GM19099 (cell line): ENCODE data around the gene NCAPH2.
A peak's percentile ranks its signal among the peaks of the same experiment; 100 is the strongest.

Experiments used
- POLR2A ChIP-seq: IDR thresholded peaks from 3 replicates; pipeline ENCODE4 v1.6.1; 2011; ENCODE audit warnings: low read depth; ENCODE audit not compliant: insufficient read length; ENCODE audit errors: extremely low read depth

NCAPH2 gene

DNA sequence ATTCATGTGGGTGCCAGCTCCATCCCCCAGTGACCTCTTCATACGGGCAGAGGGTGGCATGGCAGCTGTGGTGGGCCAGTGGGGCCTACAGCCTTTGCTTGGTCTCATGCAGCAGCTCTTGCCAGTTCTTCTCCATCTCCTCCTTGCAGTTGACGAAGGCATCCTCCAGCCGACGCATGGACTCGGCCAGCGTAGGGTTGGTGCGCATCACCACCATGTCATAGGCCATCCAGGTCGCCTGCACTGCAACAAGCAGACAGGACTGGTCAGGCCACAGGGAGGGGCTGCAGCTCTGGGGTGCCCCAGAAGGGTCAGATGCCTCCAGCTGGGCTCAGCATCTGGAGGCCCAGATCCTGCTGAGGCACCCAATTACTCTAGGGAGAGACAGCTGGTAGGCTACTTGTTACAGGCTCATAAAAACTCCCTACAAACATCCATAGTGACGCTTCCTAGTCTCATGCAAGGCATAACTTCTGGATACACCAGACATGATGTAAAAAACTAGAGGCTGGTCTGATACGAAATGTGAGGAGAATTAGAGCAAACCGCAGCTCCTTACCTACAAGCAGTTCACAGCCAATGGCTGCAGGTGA, 43.2 kb downstream of the NCAPH2 start:
- no peak for TF ChIP-seq POLR2A

DNA sequence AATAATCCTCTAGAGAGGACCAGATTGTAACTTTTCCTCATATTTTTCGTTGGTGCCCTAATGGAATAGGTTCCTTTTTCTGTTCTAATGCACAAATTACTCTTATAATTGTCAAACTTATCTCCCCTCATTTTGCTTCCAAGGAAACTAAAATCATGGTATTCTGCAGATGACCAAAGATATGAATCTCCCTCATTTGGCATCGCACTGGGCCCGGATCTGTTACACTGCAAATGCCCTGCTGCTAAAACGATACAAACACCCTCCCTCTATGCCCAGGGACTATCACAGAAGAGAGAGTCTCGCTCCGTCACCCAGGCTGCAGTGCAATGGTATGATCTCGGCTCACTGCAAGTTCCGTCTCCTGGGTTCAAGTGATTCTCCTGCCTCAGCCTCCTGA, 45.3 kb downstream of the NCAPH2 start:
- no peak for TF ChIP-seq POLR2A

DNA sequence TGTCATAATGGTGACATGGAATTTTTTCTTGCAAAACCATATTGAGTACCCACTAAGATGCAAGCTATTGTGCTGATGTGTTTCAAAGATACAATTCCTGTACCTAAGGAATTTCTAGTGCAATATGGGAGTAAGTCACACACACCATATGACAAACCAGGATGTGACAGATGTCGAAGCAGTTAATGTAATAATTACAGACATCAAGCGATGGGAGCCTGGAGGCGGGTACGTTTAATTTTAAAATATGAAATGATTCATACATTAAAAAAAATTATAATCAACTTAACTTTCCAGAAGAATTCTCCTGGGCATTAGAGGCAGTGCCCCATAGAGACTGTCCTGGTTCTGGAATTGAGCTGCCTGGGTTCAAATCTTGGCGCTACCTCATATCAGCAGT, 48.7 kb downstream of the NCAPH2 start:
- TF ChIP-seq POLR2A: no peak

DNA sequence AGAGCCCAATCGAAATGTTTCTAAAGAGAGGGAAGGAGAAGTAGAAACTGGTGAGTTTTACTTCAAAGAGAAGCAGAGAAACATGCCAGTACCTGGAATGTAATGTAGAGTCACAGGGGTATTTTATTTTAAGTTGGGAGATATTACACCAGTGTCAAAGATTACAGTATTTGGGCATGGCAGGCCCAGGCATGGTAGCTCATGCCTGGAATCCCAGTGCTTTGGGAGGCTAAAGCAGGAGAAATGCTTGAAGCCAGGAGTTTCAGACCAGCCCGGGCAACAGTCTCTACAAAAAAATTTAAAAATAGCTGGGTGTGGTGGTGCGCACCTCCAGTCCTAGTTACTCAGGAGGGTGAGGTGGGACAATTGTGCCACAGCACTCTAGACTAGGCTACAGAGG, 52.0 kb downstream of the NCAPH2 start:
- TF ChIP-seq POLR2A: no peak

DNA sequence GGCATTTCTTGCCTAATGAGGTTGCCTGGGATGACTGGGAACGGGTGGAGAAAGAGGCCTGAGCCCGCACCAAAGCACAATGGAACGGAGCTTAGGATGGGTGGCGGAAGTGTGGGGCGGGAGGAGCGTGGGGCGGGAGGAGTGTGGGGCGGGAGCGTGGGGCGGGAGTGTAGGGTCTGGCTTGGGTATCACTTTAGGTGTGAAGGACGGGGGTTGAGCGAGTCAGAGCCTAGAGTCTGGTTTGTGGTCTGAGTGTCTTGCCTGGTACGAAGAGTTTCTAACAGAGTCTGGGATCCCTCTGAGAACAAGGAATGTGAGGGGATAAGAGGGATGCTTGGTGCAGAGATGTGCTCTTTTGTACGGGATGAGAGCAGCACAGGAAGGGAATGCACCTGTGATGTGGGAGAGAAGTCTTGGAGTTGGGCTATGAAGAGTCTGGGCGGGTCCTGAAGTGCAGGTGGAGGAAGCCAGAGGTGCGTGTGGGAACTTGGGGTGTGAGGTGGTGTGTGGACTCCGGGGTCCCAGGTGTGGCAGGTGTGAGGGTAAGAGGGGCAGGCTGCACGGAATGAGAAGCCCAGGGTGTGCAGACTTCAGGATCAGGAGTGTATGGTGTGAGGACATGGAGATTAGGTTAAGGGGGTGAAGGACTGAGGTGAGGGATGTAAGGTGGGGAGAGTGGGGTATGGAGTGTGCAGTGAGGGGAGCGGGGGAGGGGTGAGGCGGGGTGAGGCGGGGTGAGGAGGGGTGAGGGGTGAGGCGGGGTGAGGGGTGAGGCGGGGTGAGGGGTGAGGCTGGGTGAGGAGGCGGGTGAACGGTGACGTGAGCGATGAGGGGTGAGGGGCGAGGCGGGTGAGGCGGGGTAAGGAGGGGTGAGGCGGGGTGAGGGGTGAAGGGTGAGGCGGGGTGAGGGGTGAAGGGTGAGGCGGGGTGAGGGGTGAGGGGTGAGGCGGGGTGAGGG, 53.7 kb downstream of the NCAPH2 start:
- no peak for TF ChIP-seq POLR2A

DNA sequence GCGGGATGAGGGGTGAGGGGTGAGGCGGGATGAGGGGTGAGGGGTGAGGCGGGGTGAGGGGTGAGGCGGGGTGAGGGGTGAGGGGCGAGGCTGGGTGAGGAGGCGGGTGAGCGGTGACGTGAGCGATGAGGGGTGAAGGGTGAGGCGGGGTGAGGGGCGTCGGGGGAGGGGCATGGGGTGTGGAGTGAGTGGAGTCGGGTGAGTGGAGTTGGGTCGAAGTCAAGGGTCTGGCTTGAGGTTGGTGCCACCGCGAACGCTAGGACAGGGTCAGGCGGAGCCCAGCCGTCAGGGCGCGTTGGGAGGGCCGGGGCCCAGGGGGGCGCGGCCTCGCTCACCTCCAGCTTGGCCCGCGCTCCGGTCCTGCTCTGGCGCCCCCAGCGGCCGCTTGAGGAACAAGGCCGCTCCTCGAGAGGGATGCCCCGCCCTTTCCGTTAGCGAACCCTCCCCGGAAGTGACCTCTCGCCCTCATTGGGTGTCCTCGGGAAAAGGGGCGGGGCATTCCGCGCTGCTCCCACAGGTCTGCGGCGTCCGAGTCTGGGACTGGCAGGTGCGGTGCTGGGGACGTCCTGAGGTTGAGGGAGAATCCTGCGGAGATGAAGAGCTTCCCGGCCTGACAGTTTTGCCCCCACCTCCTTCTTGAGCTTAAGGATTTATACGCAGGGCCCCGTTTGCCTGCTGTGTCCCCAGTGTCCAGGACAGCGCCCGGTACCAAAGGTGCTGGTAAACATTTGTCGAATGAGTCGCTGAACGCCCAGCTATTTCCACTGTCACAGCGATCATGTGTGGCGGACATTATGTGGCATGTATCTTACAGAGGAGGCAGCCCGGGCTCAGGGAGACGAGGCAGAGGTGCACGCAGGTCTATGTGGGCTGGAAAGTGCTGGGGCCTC, 54.7 kb downstream of the NCAPH2 start, which contains the start of gene SYCE3:
Gene SYCE3 (minus strand): TSS at position 397 of the 890 bp plus-strand sequence. CDS start 6,514 bp downstream, outside the sequence.
- peak; percentile 61 for TF ChIP-seq POLR2A

DNA sequence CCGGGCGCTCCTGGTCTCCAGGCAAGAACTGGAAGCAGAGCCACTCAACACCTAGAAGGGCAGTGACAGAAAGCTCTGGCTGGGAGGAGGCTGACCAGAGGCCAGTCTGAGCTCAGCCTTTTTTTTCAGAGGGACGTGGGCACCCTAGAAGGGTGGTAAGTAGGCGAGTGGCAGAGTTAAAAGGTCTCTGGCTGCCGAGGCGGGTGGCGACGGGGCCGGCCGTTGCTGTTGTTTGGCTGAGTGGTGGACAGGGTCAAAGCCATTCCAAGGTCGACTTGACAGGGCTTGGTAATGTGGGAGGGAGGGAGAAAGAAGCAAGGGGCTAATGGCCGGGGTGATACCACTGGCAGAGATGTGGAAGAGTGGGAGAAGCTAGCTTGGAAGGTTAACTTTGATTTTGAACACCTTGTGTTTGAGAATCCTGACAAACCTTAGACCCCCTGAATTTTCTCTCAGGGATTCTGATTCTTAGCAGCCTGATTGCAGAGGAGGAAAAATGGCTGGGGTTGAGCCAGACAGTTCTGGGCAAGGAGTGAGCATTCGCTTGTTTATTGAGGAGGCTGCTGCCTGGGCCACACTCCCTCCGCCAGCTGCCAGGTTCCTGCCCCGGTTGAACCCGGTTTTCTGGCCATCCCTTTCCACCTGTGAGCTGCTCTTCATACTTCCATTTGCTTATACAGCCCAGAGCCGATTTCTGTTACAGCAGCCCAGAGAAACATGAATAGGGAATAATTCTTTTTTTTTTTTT, 55.6 kb downstream of the NCAPH2 start:
- TF ChIP-seq POLR2A: no peak

DNA sequence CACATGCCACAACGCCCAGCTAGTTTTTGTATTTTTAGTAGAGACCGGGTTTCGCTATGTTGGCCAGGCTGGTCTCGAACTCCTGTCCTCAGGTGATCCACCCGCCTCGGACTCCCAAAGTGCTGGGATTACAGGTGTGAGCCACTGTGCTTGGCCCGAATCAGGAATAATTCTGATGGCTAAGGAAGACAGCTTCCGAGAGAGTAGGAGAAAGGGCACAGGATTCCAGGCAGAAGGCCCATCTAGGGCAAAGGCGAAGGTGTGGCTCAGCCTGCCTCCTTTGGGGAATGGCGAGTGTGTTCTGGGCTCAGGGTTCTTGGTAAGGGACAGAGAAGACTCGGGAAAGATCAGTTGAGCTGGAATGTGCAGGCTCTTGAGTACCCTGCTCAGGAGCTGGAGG, 56.3 kb downstream of the NCAPH2 start:
- TF ChIP-seq POLR2A: no peak

DNA sequence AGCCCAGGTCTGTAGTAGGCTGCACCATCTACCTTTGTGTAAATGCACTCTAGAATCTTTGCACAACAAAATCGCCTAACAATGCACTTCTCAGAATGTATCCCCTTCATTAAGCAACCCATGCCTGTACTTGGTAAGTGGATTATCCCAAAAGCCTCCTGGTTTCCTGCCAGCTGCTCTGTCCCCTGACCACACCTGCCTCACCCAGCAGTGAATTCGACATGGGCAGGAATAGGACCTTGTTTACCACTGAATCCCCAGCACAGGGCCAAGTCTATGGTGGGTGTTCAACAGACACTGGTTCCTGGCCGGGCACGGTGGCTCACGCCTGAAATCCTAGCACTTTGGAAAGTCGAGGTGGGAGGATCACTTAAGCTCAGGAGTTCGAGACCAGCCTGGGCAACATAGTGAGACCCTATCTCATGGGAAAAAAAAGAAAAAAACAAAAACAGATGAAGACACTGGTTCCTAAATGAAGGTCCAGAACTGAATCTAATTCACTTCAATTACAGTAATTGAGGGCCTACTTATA, 59.8 kb downstream of the NCAPH2 start:
- no peak for TF ChIP-seq POLR2A

DNA sequence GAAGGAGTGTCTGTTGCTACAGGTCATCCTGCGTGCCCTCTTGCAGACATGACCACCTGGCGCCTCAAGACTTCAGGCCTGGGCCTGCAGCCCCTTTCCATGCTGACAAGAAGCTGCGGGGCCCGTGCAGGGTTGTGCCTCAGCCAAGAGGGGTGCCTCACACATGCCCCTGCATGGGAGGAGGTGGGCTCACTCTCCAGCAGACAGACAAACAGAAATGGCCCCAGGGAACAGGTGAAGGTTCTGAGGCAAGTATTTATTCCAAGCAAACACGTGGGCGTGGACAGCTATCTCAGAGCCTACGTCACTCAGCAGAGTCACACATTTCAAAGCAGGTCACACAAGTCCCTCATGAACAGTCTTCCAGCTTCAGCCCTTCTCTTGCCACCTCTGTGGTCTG, 60.6 kb downstream of the NCAPH2 start:
- no peak for TF ChIP-seq POLR2A

DNA sequence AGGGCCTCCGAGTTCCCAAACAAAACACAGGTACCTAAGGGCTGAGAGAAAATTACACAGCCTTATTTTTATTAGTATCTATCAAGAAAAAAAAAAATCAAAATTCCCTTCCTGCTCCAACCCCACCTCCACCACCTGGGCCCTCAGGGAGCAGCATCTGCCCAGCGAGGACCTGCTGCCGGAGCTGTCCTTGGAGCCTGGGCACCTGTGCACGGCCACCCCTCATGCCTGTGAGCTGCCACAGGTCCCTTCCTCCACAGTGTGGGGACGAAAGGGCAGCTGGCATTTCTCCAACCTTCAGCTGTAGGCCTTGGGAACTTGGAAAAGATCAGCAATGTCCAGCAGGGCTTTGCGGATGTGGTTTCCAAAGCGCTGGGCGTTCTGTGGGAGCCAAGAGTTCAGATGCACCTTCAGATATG, 61.0 kb downstream of the NCAPH2 start:
- no peak for TF ChIP-seq POLR2A

DNA sequence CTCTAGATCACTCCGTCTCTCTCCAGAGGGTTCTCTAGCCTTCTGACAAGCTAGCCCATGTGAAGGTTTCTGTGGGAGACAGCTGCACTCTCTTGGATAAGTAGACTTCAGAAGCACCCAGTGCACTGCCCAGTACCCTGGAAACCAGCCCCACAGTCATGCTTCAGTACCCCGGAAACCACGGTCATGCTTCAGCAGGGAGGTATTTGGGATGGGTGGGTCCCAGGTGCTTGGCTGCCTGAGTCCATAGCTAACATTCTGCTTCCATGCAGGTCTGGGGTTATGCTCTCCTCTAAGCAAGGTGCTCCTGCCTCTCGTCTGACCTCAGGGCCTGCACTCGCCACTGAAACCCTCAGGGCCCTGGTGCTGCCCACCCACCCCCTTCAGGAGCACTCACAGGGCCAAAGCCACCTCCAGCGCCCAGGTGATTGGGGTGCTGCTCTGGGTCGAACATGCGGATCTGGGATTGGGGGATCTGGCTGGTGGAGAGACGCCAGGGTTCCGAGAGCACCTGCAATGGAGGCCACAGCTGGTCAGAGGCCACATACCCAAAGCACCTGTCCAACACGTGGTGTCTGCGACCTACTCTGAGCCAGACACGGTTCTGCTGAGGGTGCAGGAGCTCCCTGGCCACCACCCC, 62.0 kb downstream of the NCAPH2 start:
- TF ChIP-seq POLR2A: no peak

DNA sequence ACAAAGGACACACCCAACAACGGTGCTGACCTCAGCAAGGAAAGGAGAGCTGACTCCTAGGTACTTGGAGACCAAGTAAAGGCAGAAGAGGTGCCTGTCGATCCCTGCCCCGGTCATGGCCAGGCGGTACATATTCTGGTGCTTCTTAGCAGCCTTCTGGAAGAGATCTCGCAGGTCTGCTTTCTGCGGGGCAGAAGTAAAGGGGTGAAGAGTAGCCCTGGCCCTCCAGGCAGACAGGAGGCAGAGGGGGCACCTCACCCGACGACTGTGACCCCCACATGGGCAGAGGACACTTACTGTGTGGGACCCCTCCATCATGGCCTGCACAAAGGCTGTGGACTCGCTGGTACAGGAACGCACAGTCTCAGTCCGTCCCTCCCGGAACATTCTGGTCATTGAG, 62.8 kb downstream of the NCAPH2 start:
- no peak for TF ChIP-seq POLR2A
